ENCODE data around the gene COX4I2.
"Not testable (repeated sequence)": the region's sequence is repeated elsewhere in the genome, so short reads cannot be mapped to it uniquely, and the experiment has no call there.

The COX4I2 gene

DNA sequence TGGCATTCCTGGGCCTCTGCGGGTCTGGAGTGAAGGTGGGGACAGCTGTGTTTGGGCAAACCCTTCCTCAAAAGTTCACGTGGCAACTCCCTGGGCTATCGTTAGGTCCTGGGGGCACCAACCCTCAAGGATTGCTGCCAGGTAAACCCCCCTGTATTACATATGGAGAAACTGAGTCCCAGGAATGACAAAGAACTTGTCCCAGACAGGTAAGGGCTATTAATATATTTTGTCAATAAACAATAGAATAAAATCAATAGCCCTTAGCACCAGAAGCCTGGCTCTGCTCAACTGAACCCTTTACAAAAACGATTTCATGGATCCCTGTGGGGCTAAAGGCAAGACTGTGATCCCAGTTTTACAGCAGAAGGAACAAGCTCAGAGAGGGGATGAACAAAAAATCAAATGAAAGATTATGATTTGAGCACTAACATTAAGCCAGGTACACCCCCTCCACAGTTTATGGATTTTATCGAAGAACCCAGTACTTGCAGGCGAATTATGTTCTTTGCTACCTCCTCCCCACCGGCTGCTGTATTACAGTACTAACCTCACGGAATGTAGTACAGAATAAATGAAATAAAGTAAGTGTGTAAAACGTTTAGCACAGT lies 30.0 kb upstream of the COX4I2 start:
- DNase-seq (ENCODE audit: low read depth in 2 of 3, low spot score in 2 of 3): no peak

- DNase-seq (ENCODE audit: low read depth in 2 of 3, low spot score in 2 of 3): no peak
Measured at GRCh38 chr20:31608251-31608945, 29.3 kb upstream of the COX4I2 start.

GRCh38 chr20:31612271-31612640 lies 25.5 kb upstream of the COX4I2 start:
- DNase-seq (ENCODE audit: low read depth in 2 of 3, low spot score in 2 of 3): not testable (repeated sequence)

DNA sequence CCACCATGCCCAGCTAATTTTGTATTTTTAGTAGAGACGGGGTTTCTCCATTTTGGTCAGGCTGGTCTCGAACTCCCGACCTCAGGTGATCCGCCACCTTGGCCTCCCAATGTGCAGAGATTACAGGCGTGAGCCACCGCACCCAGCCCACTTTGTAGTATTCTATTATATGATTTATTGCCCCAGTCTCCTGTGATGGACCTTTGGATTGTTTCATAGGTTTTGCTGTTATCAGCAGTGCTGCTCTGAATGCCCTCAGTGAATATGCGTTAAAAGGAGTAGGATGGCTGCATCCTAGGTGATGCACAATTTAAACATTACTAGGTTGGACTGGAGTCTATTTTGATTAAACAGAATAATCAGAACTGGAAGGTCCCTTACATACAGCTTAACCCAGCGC lies 22.3 kb upstream of the COX4I2 start:
- DNase-seq (ENCODE audit: low read depth in 2 of 3, low spot score in 2 of 3): no peak

DNA sequence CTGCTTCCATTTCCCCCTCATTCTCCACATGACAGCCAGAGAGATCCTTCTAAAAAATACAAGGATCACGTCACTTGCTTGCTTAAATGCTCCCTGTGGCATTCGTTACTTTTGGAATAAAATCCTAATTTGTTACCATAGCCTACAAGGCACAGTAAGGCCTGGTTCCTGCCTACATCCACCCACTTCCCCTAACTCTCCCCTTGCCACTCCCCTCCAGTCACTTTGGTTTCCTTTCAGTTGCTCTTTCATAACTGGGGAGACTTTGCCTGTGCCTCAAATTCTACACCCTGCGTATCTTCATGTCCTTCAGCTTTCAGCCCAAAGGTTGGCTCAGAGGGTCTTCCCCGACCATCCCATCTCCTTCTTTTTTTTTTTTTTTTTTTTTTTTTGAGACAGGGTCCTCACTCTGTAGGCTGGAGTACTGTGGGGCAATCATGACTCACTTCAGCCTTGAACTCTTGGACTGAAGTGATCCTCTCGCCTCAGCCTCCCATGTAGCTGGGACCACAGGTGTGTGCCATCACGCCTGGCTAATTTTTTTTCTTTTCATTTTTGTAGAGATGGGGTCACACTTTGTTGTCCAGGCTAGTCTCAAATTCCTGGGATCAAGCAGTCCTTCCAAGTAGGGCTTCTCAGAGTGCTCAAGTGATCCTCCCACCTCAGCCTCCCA lies 20.1 kb upstream of the COX4I2 start:
- no peak for DNase-seq (ENCODE audit: low read depth in 2 of 3, low spot score in 2 of 3)

- no peak for DNase-seq (ENCODE audit: low read depth in 2 of 3, low spot score in 2 of 3)
Measured at GRCh38 chr20:31620246-31620645, 17.5 kb upstream of the COX4I2 start.

DNA sequence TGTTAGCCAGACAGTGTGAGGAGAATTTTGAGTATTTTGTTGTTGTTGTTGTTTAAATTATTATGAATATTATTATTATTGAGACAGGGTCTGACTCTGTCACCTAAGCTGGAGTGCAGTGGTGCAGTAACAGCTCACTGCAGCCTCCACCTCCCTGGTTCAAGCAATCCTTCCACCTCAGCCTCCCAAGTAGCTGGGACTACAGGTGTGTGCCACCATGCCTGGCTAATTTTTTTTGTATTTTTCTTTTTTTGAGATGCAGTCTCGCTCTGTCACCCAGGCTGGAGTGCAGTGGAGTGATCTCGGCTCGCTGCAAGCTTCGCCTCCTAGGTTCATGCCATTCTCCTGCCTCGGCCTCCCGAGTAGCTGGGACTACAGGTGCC lies 14.6 kb upstream of the COX4I2 start:
- DNase-seq (ENCODE audit: low read depth in 2 of 3, low spot score in 2 of 3): not testable (repeated sequence)

GRCh38 chr20:31626534-31626933 lies 11.2 kb upstream of the COX4I2 start:
- not testable (repeated sequence) for DNase-seq (ENCODE audit: low read depth in 2 of 3, low spot score in 2 of 3)

DNA sequence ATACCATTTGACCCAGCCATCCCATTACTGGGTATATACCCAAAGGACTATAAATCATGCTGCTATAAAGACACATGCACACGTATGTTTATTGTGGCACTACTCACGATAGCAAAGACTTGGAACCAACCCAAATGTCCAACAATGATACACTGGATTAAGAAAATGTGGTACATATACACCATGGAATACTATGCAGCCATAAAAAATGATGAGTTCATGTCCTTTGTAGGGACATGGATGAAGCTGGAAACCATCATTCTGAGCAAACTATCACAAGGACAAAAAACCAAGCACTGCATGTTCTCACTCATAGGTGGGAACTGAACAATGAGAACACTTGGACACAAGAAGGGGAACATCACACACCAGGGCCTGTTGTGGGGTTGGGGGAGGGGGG lies 9.7 kb upstream of the COX4I2 start:
- not testable (repeated sequence) for DNase-seq (ENCODE audit: low read depth in 2 of 3, low spot score in 2 of 3)

DNA sequence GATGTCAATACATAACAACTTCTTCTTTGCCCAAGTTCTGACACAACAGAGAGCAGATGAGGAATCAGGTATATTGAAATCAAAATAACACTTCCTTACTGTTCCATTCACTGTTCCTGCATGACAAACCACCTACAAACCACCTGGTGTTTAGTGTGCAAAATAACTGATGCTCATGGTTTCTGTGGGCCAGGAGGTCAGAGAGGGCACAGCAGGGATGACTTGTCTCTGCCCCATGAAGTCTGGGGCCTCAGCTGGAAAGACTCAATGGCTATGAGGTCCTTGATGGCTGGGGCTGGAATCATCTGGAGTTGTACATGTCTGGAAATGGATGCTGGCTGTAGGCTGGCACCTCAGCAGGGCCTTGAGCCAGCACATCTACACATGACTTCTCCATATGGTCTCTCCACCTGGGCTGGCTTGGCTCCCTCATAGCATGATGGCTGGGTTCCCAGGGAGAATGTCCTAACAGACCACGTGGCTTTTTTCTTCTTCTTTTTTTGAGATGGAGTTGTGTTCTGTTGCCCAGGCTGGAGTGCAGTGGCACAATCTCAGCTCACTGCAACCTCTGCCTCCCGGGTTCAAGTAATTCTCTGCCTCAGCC lies 7.4 kb upstream of the COX4I2 start:
- no peak for DNase-seq (ENCODE audit: low read depth in 2 of 3, low spot score in 2 of 3)

GRCh38 chr20:31632548-31633338 lies 5.0 kb upstream of the COX4I2 start:
- DNase-seq (ENCODE audit: low read depth in 2 of 3, low spot score in 2 of 3): no peak

DNA sequence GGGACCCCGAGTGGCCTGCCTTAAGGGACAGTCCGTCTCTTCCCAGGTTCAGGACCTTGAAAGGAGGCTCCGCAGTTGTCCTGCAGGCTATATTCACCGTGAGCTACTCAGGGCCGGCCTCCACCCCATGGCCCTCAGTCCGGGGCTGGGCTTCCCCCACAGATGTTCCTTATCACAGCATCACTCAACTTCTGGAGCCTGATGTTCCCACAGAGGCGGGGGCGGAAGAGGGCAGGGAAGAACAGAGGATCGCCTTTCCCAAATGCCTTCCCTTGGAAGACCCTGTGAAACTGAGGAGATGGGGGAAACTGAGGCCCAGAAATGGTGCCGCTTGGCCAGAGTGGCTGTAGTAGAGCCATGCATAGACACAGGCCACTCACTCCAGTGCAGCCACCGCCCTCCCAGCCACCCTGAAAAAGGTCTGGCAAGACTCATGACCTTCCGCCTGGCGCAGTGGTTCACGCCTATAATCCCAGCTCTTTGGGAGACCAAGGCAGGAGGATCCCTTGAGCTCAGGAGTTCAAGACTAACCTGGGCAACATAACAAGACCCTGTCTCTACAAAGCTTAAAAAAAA lies 4.3 kb upstream of the COX4I2 start:
- no peak for DNase-seq (ENCODE audit: low read depth in 2 of 3, low spot score in 2 of 3)

- DNase-seq (ENCODE audit: low read depth in 2 of 3, low spot score in 2 of 3): no peak
Measured at GRCh38 chr20:31638317-31638716, 605 bp downstream of the COX4I2 start.

DNA sequence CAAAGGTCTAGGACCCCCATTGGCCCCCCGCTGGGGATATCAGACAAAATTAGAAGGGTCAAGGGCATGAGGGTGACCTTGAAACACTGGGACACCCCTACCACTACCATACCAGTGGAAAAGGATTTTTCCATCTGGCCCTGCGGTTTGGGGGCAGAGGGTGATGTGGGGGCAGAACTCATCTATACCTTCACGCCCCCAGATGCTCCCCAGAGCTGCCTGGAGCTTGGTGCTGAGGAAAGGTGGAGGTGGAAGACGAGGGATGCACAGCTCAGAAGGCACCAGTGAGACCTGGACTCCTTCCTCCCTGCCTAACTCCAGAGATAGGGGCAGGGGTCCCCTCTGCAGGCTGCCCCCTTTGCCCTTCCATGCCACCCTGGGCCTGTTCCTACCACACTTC lies 1.1 kb downstream of the COX4I2 start:
- no peak for DNase-seq (ENCODE audit: low read depth in 2 of 3, low spot score in 2 of 3)

GRCh38 chr20:31640259-31640658 lies 2.5 kb downstream of the COX4I2 start:
- no peak for DNase-seq (ENCODE audit: low read depth in 2 of 3, low spot score in 2 of 3)

GRCh38 chr20:31641391-31641790 lies 3.7 kb downstream of the COX4I2 start:
- no peak for DNase-seq (ENCODE audit: low read depth in 2 of 3, low spot score in 2 of 3)

- no peak for DNase-seq (ENCODE audit: low read depth in 2 of 3, low spot score in 2 of 3)
Measured at GRCh38 chr20:31642837-31643236, 5.1 kb downstream of the COX4I2 start.

- DNase-seq (ENCODE audit: low read depth in 2 of 3, low spot score in 2 of 3): no peak
Measured at GRCh38 chr20:31643522-31643921, 5.8 kb downstream of the COX4I2 start.

DNA sequence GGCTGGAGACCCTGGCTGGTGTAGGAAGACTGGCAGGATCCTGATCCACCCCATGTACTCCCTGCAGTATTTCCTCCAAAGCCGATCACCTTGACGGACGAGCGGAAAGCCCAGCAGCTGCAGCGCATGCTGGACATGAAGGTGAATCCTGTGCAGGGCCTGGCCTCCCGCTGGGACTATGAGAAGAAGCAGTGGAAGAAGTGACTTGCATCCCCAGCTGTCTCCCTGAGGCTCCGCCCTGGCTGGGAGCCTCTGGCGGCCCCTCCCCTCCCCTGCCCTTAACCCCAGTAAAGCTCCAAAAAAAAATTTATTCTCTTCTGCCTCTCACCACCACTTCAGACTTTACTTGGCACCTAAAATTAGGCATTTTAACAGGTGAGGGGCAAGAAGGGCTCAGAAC lies 7.0 kb downstream of the COX4I2 start:
- DNase-seq (ENCODE audit: low read depth in 2 of 3, low spot score in 2 of 3): no peak

- DNase-seq (ENCODE audit: low read depth in 2 of 3, low spot score in 2 of 3): not testable (repeated sequence)
Measured at GRCh38 chr20:31648104-31648503, 10.4 kb downstream of the COX4I2 start.

GRCh38 chr20:31652917-31653396 lies 15.2 kb downstream of the COX4I2 start:
- DNase-seq (ENCODE audit: low read depth in 2 of 3, low spot score in 2 of 3): no peak

All from activated CD8-positive, alpha-beta memory T cell treated with anti-CD3 and anti-CD28 coated beads for 48 hours (primary cell).